Prostate gland (tissue), 2 donors: ENCODE data around the gene TRAF3. TPM values are rescaled to one million over a fixed set of nuclear protein-coding genes. Genes with fewer than 3 reads are reported as not detected.

Experiments used
- DNase-seq: peaks from one replicate; pipeline ENCODE4 v3.0.0-alpha.2; 2019; ENCODE audit warnings: low spot score
- H3K27ac ChIP-seq, 2 donors: fragments of 200-600 bp; sonication (generic); 2 replicates each; pipeline ENCODE4 v1.5.1; 2017 to 2019
- H3K27me3 ChIP-seq: fragments of 200-600 bp; sonication (generic); replicated peaks from 2 replicates; pipeline ENCODE4 v1.5.1; 2019; ENCODE audit not compliant: insufficient read depth
- H3K36me3 ChIP-seq, 2 donors: fragments of 200-600 bp; sonication (generic); 1 replicate in 1 of 2; 2 replicates in 1 of 2; pipeline versions ENCODE4 v1.5.1 to v1.8.1; 2017 to 2019
- H3K4me1 ChIP-seq: fragments of 200-600 bp; sonication (generic); replicated peaks from 2 replicates; pipeline ENCODE4 v1.5.1; 2019
- H3K4me3 ChIP-seq, 2 donors: fragments of 200-600 bp; sonication (generic); 2 replicates each; pipeline ENCODE4 v1.5.1; 2017 to 2019
- H3K9me3 ChIP-seq: fragments of 200-600 bp; sonication (generic); 2 replicates; pipeline ENCODE4 v1.5.1; 2017
- POLR2A ChIP-seq: fragments of 450-650 bp; IDR thresholded peaks from one replicate; pipeline ENCODE4 v1.6.1; 2016; ENCODE audit warnings: antibody characterized with exemption, mild to moderate bottlenecking
- POLR2AphosphoS5 ChIP-seq: sonication (generic); formaldehyde crosslinking; IDR thresholded peaks from one replicate; pipeline ENCODE4 v1.6.1; 2017; ENCODE audit warnings: antibody characterized with exemption
- WGBS: methylation state at CpG from one replicate; pipeline ENCODE4 v1.1.5; 2018; 5-methylcytosine and 5-hydroxymethylcytosine counted together
- intact Hi-C: fragments of 100-400 bp; cut with DNase I; formaldehyde crosslinking; loops from one replicate; pipeline ENCODE4 v1.14.2; 2022
- total RNA-seq, 2 donors: library from RNA; depleted of rRNA; stranded (reverse); fragments of >200 nt; gene quantifications; one replicate each; pipeline ENCODE4 v1.1.0, GENCODE V29; 2016
- TF ChIP-seq, protein P1 (sequence below), 4 experiments: fragments of 200-600 bp in 2 of 4; fragments of 450-650 bp in 2 of 4; sonication (generic) in 2 of 4; IDR thresholded peaks; 1 replicate in 3 of 4; 2 replicates in 1 of 4; pipeline ENCODE4 v1.5.1; 2016 to 2019; ENCODE audit warnings: antibody characterized with exemption in 4 of 4, mild to moderate bottlenecking in 2 of 4, moderate library complexity in 2 of 4

Gene TRAF3
- total RNA-seq, 2 donors from 2014 or later = 8.3 to 22.0 TPM

DNA sequence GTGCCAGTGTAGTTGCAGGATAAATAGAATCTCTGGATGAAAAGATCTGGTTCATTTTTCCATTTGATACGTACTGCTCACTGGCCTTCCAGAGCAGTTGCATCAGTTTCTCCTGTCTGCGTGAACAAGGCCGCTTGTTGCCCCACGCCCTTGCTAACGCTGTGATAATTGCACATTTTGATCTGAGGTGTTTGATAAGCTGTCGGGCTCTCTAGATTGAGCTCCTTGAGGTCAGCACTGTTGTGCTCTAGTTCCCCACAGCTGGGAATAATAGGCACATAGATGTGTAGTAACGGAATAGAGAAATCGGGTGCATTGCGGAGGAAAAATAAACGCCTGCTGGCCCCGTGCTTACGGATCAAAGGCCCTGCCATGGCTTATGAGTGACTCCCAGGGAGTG is 42.8 kb upstream of the TRAF3 start:
- intact Hi-C loops = no loop called here
- no peak overlapping the region for H3K4me3 ChIP-seq
- no peak overlapping the region for H3K27ac ChIP-seq
- no peak for DNase-seq
- no peaks in the 10 kb centered on the region for H3K9me3 ChIP-seq
- H3K36me3 ChIP-seq = no peaks in the 10 kb centered on the region
- no peaks in the 10 kb centered on the region for H3K4me1 ChIP-seq
- WGBS = 95% methylated on average over 12 of the region's 12 CpGs
- H3K27me3 ChIP-seq = no peaks in the 10 kb centered on the region
- TF ChIP-seq, protein P1, sequence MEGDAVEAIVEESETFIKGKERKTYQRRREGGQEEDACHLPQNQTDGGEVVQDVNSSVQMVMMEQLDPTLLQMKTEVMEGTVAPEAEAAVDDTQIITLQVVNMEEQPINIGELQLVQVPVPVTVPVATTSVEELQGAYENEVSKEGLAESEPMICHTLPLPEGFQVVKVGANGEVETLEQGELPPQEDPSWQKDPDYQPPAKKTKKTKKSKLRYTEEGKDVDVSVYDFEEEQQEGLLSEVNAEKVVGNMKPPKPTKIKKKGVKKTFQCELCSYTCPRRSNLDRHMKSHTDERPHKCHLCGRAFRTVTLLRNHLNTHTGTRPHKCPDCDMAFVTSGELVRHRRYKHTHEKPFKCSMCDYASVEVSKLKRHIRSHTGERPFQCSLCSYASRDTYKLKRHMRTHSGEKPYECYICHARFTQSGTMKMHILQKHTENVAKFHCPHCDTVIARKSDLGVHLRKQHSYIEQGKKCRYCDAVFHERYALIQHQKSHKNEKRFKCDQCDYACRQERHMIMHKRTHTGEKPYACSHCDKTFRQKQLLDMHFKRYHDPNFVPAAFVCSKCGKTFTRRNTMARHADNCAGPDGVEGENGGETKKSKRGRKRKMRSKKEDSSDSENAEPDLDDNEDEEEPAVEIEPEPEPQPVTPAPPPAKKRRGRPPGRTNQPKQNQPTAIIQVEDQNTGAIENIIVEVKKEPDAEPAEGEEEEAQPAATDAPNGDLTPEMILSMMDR (IDR thresholded peaks at IDR 0.05) = no peak
- TF ChIP-seq POLR2AphosphoS5 = no peak
- no peak for TF ChIP-seq POLR2A

DNA sequence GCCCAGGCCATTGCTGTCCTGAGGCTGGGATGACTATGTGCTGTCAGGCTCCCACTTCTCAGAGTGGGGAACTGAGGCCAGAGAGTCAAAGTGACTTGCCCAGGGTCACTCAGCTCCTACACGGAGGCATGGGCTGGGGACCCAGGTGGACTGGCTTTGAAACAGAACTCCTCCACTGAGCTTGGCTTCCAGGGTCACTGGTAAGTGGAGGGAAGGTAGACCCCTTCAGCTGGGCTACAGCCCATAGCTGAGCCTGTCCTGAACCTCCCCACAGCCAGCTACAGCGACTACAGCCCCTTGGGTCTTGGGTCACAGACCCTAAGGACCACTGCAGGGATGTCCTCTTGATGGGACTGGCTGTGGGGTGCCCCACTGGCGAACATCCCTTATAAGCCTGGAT is 40.3 kb upstream of the TRAF3 start:
- 96% methylated on average over 3 of the region's 3 CpGs for WGBS
- DNase-seq = no peak
- intact Hi-C loops = no loop called here
- no peak for TF ChIP-seq POLR2A
- TF ChIP-seq POLR2AphosphoS5 = no peak
- TF ChIP-seq, protein P1 (IDR thresholded peaks at IDR 0.05) = no peak
- no peak overlapping the region for H3K4me3 ChIP-seq
- no peaks in the 10 kb centered on the region for H3K27me3 ChIP-seq
- no peaks in the 10 kb centered on the region for H3K4me1 ChIP-seq
- no peaks in the 10 kb centered on the region for H3K36me3 ChIP-seq
- no peaks in the 10 kb centered on the region for H3K9me3 ChIP-seq
- no peak overlapping the region for H3K27ac ChIP-seq

DNA sequence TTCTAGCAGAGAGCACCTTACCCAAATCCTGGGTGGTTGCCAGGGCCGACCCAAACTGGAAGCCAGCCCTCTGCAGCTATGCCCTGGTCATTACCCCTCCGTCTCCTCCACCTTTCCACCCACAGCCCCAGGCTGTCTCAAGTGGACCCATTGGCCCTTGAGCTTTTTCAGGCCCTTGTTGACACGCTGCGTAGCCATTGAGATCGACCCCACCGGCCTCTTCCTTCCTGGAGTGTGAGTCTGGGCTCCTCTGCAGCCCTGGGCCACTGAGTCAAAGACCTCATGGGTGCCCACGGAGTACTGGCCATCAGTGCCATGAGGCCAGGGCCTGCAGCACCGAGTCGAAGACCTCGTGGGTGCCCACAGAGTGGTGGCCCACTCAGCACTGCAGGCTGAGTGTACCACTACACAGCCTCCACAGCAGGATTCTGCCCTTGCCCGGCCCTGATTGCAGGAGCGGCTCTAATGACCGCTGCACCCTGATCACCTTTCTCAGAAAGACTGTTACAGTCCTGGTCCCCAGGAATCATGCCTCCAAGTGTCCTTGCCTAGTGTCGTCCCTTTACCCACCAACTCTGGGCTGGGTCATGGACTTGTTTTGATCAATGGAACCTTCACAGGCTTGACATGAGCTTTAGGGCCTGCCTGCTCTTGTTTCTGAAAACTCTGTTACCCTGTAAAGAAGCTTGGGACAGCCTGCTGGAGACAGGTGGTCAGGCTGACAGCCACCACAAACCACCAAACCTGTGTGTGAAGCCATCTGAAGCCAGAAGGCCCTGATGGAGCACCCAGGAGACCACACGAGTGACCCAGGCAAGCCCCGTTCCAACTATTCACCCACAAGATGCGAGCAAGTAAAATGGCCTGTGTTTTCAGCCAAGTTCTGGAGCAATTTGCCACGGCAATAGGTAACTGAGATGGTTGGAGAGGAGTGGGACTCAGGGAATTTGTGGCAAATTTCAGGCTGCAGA is 39.6 kb upstream of the TRAF3 start:
- no peaks in the 10 kb centered on the region for H3K36me3 ChIP-seq
- H3K4me1 ChIP-seq = no peaks in the 10 kb centered on the region
- intact Hi-C loops = no loop called here
- WGBS = 97% methylated on average over 18 of the region's 18 CpGs
- no peak for TF ChIP-seq POLR2AphosphoS5
- TF ChIP-seq, protein P1 (IDR thresholded peaks at IDR 0.05) = no peak
- TF ChIP-seq POLR2A = no peak
- H3K27me3 ChIP-seq = no peaks in the 10 kb centered on the region
- H3K9me3 ChIP-seq = no peaks in the 10 kb centered on the region
- DNase-seq = no peak
- H3K27ac ChIP-seq = no peak overlapping the region
- no peak overlapping the region for H3K4me3 ChIP-seq

DNA sequence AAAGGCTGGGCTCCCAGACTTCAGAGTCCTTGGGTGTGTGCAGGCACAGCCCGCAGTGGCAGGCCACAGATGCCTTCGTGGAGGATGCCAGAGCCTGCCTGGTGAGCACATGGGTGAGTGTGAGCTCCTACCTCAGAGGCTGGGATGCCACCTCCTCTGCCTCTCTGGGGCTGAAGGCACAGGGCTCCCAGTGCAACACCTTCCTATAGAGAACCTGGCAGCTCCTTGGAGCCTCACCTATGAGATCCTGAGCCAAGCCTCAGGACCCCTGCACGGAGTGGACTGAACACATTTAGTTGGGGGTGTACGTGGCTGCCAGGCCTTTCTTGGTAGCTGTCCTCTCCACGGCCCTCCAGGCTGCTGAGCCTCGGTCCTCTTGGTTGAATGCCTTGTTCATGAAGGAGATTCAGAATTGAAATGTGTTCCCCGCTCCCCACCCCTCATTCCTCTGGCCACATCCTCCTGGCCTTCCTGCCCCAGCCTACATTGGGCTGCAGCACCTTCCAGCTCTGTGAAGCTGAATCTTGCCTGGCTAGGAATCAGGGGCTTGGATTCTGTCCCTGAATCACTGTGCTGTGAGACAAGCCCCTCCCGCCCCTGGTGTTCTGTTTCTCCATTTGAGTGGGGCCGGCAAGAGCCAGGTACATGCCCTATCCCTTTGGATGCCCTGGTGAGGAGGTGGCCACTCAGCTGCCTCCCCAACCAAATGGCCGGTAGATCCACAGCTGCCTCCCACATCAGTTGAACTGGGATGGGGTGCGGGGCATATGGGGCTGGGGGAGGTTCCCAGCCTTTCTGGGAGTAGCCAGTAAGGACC is 38.7 kb upstream of the TRAF3 start:
- TF ChIP-seq POLR2A (no peak), POLR2AphosphoS5 (no peak)
- TF ChIP-seq, protein P1 (IDR thresholded peaks at IDR 0.05) = no peak
- no peaks in the 10 kb centered on the region for H3K27me3 ChIP-seq
- intact Hi-C loops = no loop called here
- H3K4me3 ChIP-seq = no peak overlapping the region
- H3K27ac ChIP-seq = no peak overlapping the region
- WGBS = 81% methylated on average over 11 of the region's 11 CpGs
- no peaks in the 10 kb centered on the region for H3K36me3 ChIP-seq
- no peak for DNase-seq
- H3K4me1 ChIP-seq = no peaks in the 10 kb centered on the region
- H3K9me3 ChIP-seq = no peaks in the 10 kb centered on the region
